Measurements from ENCODE around the gene TENT4B.

- TF ChIP-seq CTCF (IDR thresholded peaks at IDR 0.05) (peak; percentile 79), EZH2 (IDR thresholded peaks at IDR 0.05) (no peak), EZH2phosphoT487 (IDR thresholded peaks at IDR 0.05) (no peak)
Observed at GRCh38 chr16:50210266-50211038, 57.3 kb downstream of the TENT4B start.

Measured in neural progenitor cell (in vitro differentiated cells).